ENCODE measurements around the gene PRR5.
"Not testable (repeated sequence)": the region's sequence is repeated elsewhere in the genome, so short reads cannot be mapped to it uniquely, and the experiment has no call there.

The PRR5 gene

DNA sequence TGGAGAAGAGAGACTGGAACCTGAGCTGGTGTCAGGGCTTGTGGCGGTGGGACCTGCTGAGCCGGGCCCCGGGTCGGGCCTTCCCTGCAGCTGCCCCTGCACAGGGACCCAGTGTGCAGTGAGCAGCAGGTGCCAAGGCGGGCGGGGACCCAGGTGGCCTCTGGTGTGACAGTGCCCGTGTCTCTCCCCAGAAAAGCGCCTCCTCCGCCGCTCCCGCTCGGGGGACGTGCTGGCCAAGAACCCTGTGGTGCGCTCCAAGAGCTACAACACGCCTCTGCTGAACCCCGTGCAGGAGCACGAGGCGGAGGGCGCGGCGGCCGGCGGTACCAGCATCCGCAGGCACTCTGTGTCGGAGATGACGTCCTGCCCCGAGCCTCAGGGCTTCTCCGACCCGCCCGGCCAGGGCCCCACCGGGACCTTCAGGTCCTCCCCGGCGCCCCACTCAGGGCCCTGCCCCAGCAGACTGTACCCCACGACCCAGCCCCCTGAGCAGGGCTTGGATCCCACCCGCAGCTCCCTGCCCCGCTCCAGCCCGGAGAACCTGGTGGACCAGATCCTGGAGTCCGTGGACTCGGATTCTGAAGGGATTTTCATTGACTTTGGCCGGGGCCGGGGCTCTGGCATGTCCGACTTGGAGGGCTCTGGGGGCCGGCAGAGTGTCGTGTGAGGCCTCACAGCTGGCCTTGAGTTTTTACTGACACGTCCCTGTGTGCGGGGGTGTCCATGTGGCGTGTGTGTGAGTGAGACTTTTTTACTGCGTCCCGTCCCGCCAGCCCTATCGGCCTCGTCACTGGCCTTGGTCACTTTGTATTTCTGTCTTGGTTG, 34.8 kb downstream of the PRR5 start:
- Histone ChIP-seq H3K27ac (no peak overlapping the region), H3K36me3 (peaks cover 0 to 18% (median 0%) of the 10 kb centered on the region in 11 experiments; a peak in 8 of 22 replicates), H4K20me1 (peaks cover 18 to 85% (median 56%) of the 10 kb centered on the region in 11 experiments; a peak in 20 of 22 replicates), H3K9me3 (replicated peaks in 1 of 11) (no peaks in the 10 kb centered on the region), H3K9ac (no peak overlapping the region), H3K4me3 (no peak overlapping the region), H3K4me2 (no peak overlapping the region), H3K4me1 (peaks cover 0 to 30% (median 9%) of the 10 kb centered on the region in 10 experiments; a peak in 10 of 20 replicates), H3K27me3 (no peaks in the 10 kb centered on the region)
- no peak for TF ChIP-seq Cebpa-rat (IDR thresholded peaks at IDR 0.05)

- H3K4me2 ChIP-seq: no peak overlapping the region
- H4K20me1 ChIP-seq: peaks cover 13 to 76% (median 48%) of the 10 kb centered on the region in 11 experiments; a peak in 20 of 22 replicates
- TF ChIP-seq Cebpa-rat (IDR thresholded peaks at IDR 0.05): no peak
- H3K9ac ChIP-seq: 0 out of 22 replicates have a peak overlapping the region, but pooled peaks of 1 of the 11 experiments have one; percentile 5
- H3K27me3 ChIP-seq: no peaks in the 10 kb centered on the region
- peaks cover 0 to 9% (median 0%) of the 10 kb centered on the region in 11 experiments; a peak in 3 of 22 replicates for H3K36me3 ChIP-seq
- H3K27ac ChIP-seq: no peak overlapping the region
- no peaks in the 10 kb centered on the region for H3K9me3 ChIP-seq (replicated peaks in 1 of 11)
- H3K4me1 ChIP-seq: peaks cover 0 to 30% (median 9%) of the 10 kb centered on the region in 10 experiments; a peak in 10 of 20 replicates
- H3K4me3 ChIP-seq: no peak overlapping the region
Observed at GRCh38 chr22:44737406-44738346, 35.7 kb downstream of the PRR5 start.

DNA sequence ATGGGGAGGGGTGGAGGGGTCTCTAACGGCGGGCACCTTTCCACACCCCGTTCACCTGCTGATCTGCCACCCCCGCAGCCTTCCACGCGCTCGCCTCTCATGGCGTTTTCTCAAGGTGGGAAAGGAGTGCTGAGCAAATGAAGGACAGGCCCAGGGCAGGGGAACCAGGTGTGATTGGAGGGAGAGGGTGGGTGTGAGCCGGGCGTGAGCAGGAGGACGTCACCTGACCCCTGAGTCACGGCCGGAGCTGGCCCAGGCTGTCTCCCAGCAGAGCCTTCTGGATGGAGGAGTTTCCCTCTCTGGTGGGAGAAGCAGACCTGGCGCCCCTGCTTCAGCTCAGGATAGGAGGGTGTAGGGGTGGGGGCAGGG, 36.3 kb downstream of the PRR5 start:
- no peak for TF ChIP-seq Cebpa-rat (IDR thresholded peaks at IDR 0.05)
- Histone ChIP-seq H3K36me3 (peaks cover 0 to 4% (median 0%) of the 10 kb centered on the region in 11 experiments; a peak in 1 of 22 replicates), H3K4me2 (no peak overlapping the region), H4K20me1 (peaks cover 13 to 70% (median 43%) of the 10 kb centered on the region in 11 experiments; a peak in 20 of 22 replicates), H3K27me3 (no peaks in the 10 kb centered on the region), H3K4me3 (no peak overlapping the region), H3K9me3 (replicated peaks in 1 of 11) (no peaks in the 10 kb centered on the region), H3K27ac (no peak overlapping the region), H3K9ac (no peak overlapping the region), H3K4me1 (peaks cover 0 to 26% (median 7%) of the 10 kb centered on the region in 10 experiments; a peak in 10 of 20 replicates)

DNA sequence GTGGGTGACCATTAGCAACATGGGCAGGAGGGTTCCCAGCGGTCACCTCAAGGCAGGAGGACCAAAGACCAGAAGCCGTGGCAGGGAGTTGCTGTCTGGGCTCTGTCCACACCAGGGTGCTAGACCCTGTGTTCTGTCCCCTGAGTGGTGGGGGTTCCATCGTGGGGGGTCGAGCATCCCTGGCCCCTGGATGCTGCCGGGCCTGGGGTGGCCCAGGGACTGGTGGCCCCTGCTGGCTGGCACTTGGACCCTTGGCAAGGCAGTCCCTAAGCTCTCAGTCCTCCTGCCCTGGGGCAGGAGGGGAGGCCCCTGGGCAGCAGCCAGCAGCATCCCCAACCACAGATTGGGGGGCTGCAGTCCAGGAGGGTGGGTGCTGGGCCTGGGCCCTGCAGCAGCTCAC, 37.0 kb downstream of the PRR5 start:
- peaks cover 0 to 20% (median 2%) of the 10 kb centered on the region in 10 experiments; a peak in 8 of 20 replicates for H3K4me1 ChIP-seq
- no peak overlapping the region for H3K9ac ChIP-seq
- no peak overlapping the region for H3K4me3 ChIP-seq
- no peak overlapping the region for H3K27ac ChIP-seq
- peaks cover 13 to 63% (median 40%) of the 10 kb centered on the region in 11 experiments; a peak in 20 of 22 replicates for H4K20me1 ChIP-seq
- H3K27me3 ChIP-seq: no peaks in the 10 kb centered on the region
- H3K9me3 ChIP-seq (replicated peaks in 1 of 11): no peaks in the 10 kb centered on the region
- no peaks in the 10 kb centered on the region for H3K36me3 ChIP-seq
- no peak for TF ChIP-seq Cebpa-rat (IDR thresholded peaks at IDR 0.05)
- H3K4me2 ChIP-seq: no peak overlapping the region

DNA sequence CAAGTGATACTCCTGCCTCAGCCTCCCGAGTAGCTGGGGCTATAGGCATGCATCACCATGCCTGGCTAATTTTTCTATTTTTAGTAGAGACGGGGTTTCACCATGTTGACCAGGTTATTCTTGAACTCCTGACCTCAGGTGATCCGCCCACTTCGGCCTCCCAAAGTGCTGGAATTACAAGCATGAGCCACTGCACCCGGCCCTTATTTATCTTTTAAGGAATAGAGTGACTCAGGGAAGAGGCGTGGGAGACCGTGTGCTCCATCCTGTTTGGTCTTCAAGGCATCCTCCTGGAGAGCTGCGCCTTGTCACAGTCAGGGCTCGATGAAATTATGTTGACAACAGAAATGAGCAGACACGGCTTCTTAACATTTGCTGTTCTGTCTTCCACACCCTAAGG, 37.7 kb downstream of the PRR5 start:
- not testable (repeated sequence) for H3K27me3 ChIP-seq; H3K9ac ChIP-seq; H3K9me3 ChIP-seq (replicated peaks in 1 of 11); H3K27ac ChIP-seq; H3K4me2 ChIP-seq; H3K4me3 ChIP-seq; H3K36me3 ChIP-seq
- peaks cover 0 to 13% (median 0%) of the 10 kb centered on the region in 10 experiments; a peak in 6 of 20 replicates for H3K4me1 ChIP-seq
- peaks cover 13 to 56% (median 34%) of the 10 kb centered on the region in 11 experiments; a peak in 20 of 22 replicates for H4K20me1 ChIP-seq

- H3K9me3 ChIP-seq (replicated peaks in 1 of 11): no peaks in the 10 kb centered on the region
- H3K4me3 ChIP-seq: no peak overlapping the region
- no peak overlapping the region for H3K4me2 ChIP-seq
- no peak overlapping the region for H3K9ac ChIP-seq
- peaks cover 10 to 50% (median 28%) of the 10 kb centered on the region in 11 experiments; a peak in 20 of 22 replicates for H4K20me1 ChIP-seq
- no peaks in the 10 kb centered on the region for H3K36me3 ChIP-seq
- no peak overlapping the region for H3K27ac ChIP-seq
- peaks cover 0 to 12% (median 0%) of the 10 kb centered on the region in 10 experiments; a peak in 4 of 20 replicates for H3K4me1 ChIP-seq
- TF ChIP-seq Cebpa-rat (IDR thresholded peaks at IDR 0.05): no peak
- H3K27me3 ChIP-seq: no peaks in the 10 kb centered on the region
Observed at GRCh38 chr22:44740307-44740706, 38.3 kb downstream of the PRR5 start.

DNA sequence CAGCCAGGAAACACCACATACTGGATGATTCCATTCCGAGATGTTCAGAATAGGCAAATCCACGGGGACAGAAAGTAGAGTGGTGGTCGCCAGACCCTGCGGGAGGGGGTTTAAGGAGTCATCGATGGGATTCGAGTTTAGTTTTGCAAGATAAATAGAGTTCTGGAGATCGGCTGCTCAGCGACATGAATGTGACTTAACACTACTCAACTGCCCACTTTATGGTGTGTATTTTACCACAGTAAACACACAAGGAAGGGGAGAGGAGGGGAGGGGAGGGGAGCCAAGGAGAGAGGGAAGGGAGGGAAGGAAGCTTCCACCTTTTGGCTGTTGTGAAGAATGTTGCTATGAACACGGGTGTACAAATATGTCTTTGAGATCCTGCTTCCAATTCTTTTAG, 39.9 kb downstream of the PRR5 start:
- 0 out of 22 replicates have a peak, but pooled peaks cover 0 to 3% (median 0%) of the 10 kb centered on the region in 11 experiments for H3K27me3 ChIP-seq
- H3K36me3 ChIP-seq: no peaks in the 10 kb centered on the region

DNA sequence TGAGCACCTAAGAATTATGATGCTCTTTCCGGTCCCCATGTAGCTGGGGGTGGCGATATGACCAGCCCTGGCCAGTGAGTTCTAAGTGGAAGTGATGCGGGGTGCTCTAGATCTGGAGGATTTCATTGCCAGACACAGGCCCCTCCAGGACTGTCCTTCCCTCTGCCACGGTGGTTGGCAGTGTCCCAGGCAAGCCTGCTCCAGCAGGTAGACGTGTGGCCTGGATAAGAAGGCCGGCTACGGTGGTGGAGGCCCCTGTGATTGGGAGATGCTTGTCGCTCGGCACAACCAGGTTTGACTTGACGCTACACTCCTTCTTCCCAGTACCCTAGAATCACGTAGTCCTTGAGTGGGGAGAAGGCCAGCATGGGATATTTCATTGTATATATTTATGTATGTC, 41.2 kb downstream of the PRR5 start:
- Histone ChIP-seq H3K27ac (no peak overlapping the region), H3K4me2 (no peak overlapping the region), H3K36me3 (no peaks in the 10 kb centered on the region), H3K9ac (no peak overlapping the region), H3K9me3 (replicated peaks in 1 of 11) (no peaks in the 10 kb centered on the region), H3K4me3 (no peak overlapping the region), H3K4me1 (peaks cover 16 to 22% (median 19%) of the 10 kb centered on the region in 10 experiments; a peak in 19 of 20 replicates), H4K20me1 (peaks cover 0 to 20% (median 8%) of the 10 kb centered on the region in 11 experiments; a peak in 7 of 22 replicates), H3K27me3 (0 out of 22 replicates have a peak, but pooled peaks cover 0 to 3% (median 0%) of the 10 kb centered on the region in 11 experiments)
- no peak for TF ChIP-seq Cebpa-rat (IDR thresholded peaks at IDR 0.05)

More for the DNA sequence above, 39.9 kb downstream of the PRR5 start:
- H3K9me3 ChIP-seq (replicated peaks in 1 of 11): no peaks in the 10 kb centered on the region
- no peak overlapping the region for H3K4me2 ChIP-seq
- H3K27ac ChIP-seq: no peak overlapping the region
- TF ChIP-seq Cebpa-rat (IDR thresholded peaks at IDR 0.05): no peak
- H4K20me1 ChIP-seq: peaks cover 0 to 34% (median 11%) of the 10 kb centered on the region in 11 experiments; a peak in 9 of 22 replicates
- no peak overlapping the region for H3K9ac ChIP-seq
- no peak overlapping the region for H3K4me3 ChIP-seq
- peaks cover 11 to 15% (median 12%) of the 10 kb centered on the region in 10 experiments; a peak in 19 of 20 replicates for H3K4me1 ChIP-seq
